ENCODE measurements around the gene BAZ2A. TPM values are rescaled to one million over a fixed set of nuclear protein-coding genes. Genes with fewer than 3 reads are reported as not detected.

Gene BAZ2A
- total RNA-seq, 1 donor from 2014 or later: 196 TPM

DNA sequence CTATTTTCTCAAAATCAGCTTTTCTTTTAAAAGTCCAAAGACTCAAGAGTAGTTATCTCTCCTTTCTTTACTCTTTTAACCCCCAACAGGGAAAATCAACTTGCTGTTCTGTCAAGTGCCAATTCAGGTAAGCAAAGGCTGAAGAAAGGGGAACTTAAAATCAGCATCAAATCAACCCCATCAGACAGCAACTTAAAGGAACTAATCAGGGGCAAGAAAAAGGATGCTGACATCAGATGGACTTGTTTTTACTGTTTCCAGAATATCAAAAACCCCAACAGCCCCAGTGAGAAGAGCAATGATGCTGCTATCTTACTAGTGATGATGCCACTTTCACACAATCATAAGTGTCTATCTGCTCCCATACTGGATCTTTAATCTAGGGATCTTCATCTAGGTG, 3.4 kb downstream of the BAZ2A start:
- H3K27me3 Mint-ChIP-seq (ENCODE audit: unreplicated experiment): peaks cover 6% of the 10 kb centered on the region
- DNase-seq: no peak
- no peaks in the 10 kb centered on the region for H3K36me3 Mint-ChIP-seq (ENCODE audit: unreplicated experiment)
- TF ChIP-seq, protein P1, sequence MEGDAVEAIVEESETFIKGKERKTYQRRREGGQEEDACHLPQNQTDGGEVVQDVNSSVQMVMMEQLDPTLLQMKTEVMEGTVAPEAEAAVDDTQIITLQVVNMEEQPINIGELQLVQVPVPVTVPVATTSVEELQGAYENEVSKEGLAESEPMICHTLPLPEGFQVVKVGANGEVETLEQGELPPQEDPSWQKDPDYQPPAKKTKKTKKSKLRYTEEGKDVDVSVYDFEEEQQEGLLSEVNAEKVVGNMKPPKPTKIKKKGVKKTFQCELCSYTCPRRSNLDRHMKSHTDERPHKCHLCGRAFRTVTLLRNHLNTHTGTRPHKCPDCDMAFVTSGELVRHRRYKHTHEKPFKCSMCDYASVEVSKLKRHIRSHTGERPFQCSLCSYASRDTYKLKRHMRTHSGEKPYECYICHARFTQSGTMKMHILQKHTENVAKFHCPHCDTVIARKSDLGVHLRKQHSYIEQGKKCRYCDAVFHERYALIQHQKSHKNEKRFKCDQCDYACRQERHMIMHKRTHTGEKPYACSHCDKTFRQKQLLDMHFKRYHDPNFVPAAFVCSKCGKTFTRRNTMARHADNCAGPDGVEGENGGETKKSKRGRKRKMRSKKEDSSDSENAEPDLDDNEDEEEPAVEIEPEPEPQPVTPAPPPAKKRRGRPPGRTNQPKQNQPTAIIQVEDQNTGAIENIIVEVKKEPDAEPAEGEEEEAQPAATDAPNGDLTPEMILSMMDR (IDR thresholded peaks at IDR 0.05; ENCODE audit: partially characterized antibody, unreplicated experiment): no peak
- H3K9me3 Mint-ChIP-seq (ENCODE audit: unreplicated experiment): peaks cover 4% of the 10 kb centered on the region
- no peak overlapping the region for H3K4me3 Mint-ChIP-seq (ENCODE audit: unreplicated experiment)
- peaks cover 24% of the 10 kb centered on the region for H3K4me1 Mint-ChIP-seq (ENCODE audit: low read depth, unreplicated experiment)
- no peak overlapping the region for H3K27ac Mint-ChIP-seq (ENCODE audit: unreplicated experiment)

DNA sequence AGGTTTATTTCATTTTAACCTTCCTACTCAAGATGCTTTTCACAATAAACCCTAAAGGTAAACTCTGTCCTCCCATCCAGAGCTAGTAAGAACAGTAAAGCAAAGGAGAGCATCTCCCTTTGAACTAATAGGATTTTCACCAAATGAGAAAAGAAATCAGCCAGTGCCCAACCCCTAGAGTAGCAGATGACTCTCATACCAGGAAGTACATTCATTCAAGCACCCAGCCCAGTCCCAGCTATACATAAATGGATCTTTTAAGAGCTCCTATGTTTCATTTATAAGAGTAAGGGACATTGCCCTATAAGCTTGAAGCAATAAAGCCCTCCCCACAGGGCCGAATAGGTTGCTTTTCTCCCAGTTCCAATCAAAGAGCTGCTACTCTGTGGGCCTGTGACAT, 7.6 kb downstream of the BAZ2A start:
- no peak for DNase-seq
- H3K9me3 Mint-ChIP-seq (ENCODE audit: unreplicated experiment): no peaks in the 10 kb centered on the region
- no peaks in the 10 kb centered on the region for H3K36me3 Mint-ChIP-seq (ENCODE audit: unreplicated experiment)
- H3K27ac Mint-ChIP-seq (ENCODE audit: unreplicated experiment): no peak overlapping the region
- peaks cover 12% of the 10 kb centered on the region for H3K4me1 Mint-ChIP-seq (ENCODE audit: low read depth, unreplicated experiment)
- no peak overlapping the region for H3K4me3 Mint-ChIP-seq (ENCODE audit: unreplicated experiment)
- TF ChIP-seq, protein P1 (IDR thresholded peaks at IDR 0.05; ENCODE audit: partially characterized antibody, unreplicated experiment): no peak
- H3K27me3 Mint-ChIP-seq (ENCODE audit: unreplicated experiment): no peaks in the 10 kb centered on the region

DNA sequence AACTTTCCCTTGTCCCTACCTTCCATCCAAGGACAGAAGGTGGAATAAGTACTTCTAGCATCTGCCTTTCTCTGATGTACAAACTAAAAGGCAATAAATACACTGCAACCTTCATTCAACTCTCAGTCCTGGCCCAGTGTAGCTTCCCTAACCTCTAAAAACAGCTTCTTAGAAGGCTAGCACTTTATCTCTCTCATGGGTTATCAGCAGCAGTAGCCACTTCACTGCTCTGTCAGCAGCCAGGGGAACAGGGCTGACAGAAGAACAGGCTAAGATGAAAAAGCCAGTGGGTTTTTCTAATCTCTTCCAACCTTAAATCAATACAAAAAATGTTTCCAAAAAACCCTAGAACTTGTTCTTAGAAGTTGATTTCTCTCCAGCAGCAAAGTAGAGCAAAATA, 13.2 kb downstream of the BAZ2A start:
- DNase-seq: no peak
- Mint-ChIP-seq H3K4me3 (ENCODE audit: unreplicated experiment) (no peak overlapping the region), H3K4me1 (ENCODE audit: low read depth, unreplicated experiment) (peaks cover 6% of the 10 kb centered on the region), H3K9me3 (ENCODE audit: unreplicated experiment) (peaks cover 8% of the 10 kb centered on the region), H3K27ac (ENCODE audit: unreplicated experiment) (peak overlapping the region; percentile 28), H3K27me3 (ENCODE audit: unreplicated experiment) (peaks cover 2% of the 10 kb centered on the region), H3K36me3 (ENCODE audit: unreplicated experiment) (peaks cover 8% of the 10 kb centered on the region)
- TF ChIP-seq, protein P1 (IDR thresholded peaks at IDR 0.05; ENCODE audit: partially characterized antibody, unreplicated experiment): no peak

DNA sequence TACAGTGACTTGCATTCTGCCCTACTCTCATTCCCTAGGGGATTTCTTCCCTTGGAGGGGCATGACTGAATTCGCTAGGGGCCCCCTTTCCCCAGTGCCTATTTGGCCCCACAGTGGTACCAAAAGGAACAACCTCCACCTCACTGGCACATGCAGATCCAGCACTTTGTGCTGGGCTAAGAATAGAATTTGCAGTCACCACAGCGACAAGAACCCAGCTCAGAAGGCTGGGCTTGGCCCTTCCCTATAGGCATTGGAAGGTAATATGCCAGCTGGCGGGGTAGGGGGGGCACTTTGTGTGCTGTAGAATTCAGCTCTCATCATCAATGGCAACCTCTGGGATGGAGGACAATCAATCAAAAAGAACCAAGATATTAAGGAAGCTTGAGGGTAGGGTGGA, 13.9 kb downstream of the BAZ2A start:
- H3K4me1 Mint-ChIP-seq (ENCODE audit: low read depth, unreplicated experiment): peaks cover 6% of the 10 kb centered on the region
- peak overlapping the region; percentile 1 for H3K27ac Mint-ChIP-seq (ENCODE audit: unreplicated experiment)
- peaks cover 8% of the 10 kb centered on the region for H3K9me3 Mint-ChIP-seq (ENCODE audit: unreplicated experiment)
- TF ChIP-seq, protein P1 (IDR thresholded peaks at IDR 0.05; ENCODE audit: partially characterized antibody, unreplicated experiment): no peak
- H3K27me3 Mint-ChIP-seq (ENCODE audit: unreplicated experiment): peaks cover 2% of the 10 kb centered on the region
- no peak for DNase-seq
- H3K36me3 Mint-ChIP-seq (ENCODE audit: unreplicated experiment): peaks cover 11% of the 10 kb centered on the region
- H3K4me3 Mint-ChIP-seq (ENCODE audit: unreplicated experiment): no peak overlapping the region

DNA sequence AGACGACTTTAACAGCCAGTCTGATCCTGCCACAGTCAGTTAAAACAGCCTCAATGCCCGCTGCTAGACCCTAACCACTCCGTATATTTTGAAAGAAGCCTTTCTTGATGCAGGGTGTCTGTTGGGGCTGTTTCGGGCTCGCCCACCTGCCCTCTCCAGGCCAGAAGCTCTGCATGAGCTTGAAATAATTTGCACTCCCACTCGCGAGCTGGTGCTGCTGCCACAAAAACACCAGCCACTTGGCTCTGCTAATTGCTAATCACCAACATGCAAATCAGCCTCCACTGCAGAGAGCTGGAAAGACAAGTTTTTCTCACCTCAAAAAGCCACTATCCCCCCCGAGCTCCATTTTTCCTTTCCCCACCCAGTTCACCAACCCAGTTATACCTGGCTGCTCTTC, 15.5 kb downstream of the BAZ2A start:
- H3K4me1 Mint-ChIP-seq (ENCODE audit: low read depth, unreplicated experiment): peaks cover 6% of the 10 kb centered on the region
- peaks cover 11% of the 10 kb centered on the region for H3K36me3 Mint-ChIP-seq (ENCODE audit: unreplicated experiment)
- H3K27ac Mint-ChIP-seq (ENCODE audit: unreplicated experiment): no peak overlapping the region
- peaks cover 10% of the 10 kb centered on the region for H3K9me3 Mint-ChIP-seq (ENCODE audit: unreplicated experiment)
- H3K27me3 Mint-ChIP-seq (ENCODE audit: unreplicated experiment): peaks cover 2% of the 10 kb centered on the region
- TF ChIP-seq, protein P1 (IDR thresholded peaks at IDR 0.05; ENCODE audit: partially characterized antibody, unreplicated experiment): no peak
- H3K4me3 Mint-ChIP-seq (ENCODE audit: unreplicated experiment): no peak overlapping the region
- DNase-seq: no peak
